Esophagus muscularis mucosa (tissue), 4 donors: ENCODE results near the gene SLC51B. TPM values are rescaled to one million over a fixed set of nuclear protein-coding genes. Genes with fewer than 3 reads are reported as not detected.

Experiments used
- DNase-seq: peaks from one replicate; pipeline ENCODE4 v3.0.0-alpha.2; 2017; ENCODE audit errors: extremely low spot score
- H3K27ac ChIP-seq, 4 donors: fragments of 200-600 bp; sonication (generic); replicated peaks in 1 of 4; 1 replicate in 3 of 4; 2 replicates in 1 of 4; pipeline ENCODE4 v1.5.1; 2016 to 2019; ENCODE audit warnings: mild to moderate bottlenecking in 1 of 4
- H3K27me3 ChIP-seq, 4 donors: fragments of 200-600 bp; sonication (generic); one replicate each; pipeline versions ENCODE4 v1.5.1 to v1.6.0; 2016 to 2019
- H3K36me3 ChIP-seq, 4 donors: fragments of 200-600 bp; sonication (generic); one replicate each; pipeline ENCODE4 v1.5.1; 2016 to 2019
- H3K4me1 ChIP-seq, 4 donors: fragments of 200-600 bp; sonication (generic); one replicate each; pipeline ENCODE4 v1.5.1; 2016 to 2019
- H3K4me3 ChIP-seq, 4 donors: fragments of 200-600 bp; sonication (generic); 1 replicate in 2 of 4; 2 replicates in 2 of 4; pipeline ENCODE4 v1.5.1; 2016 to 2019; ENCODE audit warnings: mild to moderate bottlenecking in 4 of 4, moderate library complexity in 1 of 4
- H3K9me3 ChIP-seq, 4 donors: fragments of 200-600 bp; sonication (generic); 1 replicate in 3 of 4; 2 replicates in 1 of 4; pipeline ENCODE4 v1.5.1; 2016 to 2019
- CTCF ChIP-seq, 3 experiments: fragments of 200-600 bp in 2 of 3; fragments of 450-650 bp in 1 of 3; sonication (generic) in 2 of 3; IDR thresholded peaks; one replicate each; pipeline ENCODE4 v1.5.1; 2017 to 2019; ENCODE audit warnings: antibody characterized with exemption in 3 of 3, mild to moderate bottlenecking in 2 of 3, moderate library complexity in 1 of 3
- EP300 ChIP-seq: sonication (generic); formaldehyde crosslinking; IDR thresholded peaks from one replicate; pipeline ENCODE4 v1.6.1; 2017; ENCODE audit warnings: antibody characterized with exemption
- POLR2A ChIP-seq: fragments of 450-650 bp; IDR thresholded peaks from one replicate; pipeline ENCODE4 v1.6.1; 2017; ENCODE audit warnings: antibody characterized with exemption, moderate library complexity, mild to moderate bottlenecking, low read depth
- POLR2AphosphoS5 ChIP-seq, 2 donors: sonication (generic); formaldehyde crosslinking; IDR thresholded peaks; one replicate each; pipeline ENCODE4 v1.6.1; 2017; ENCODE audit warnings: antibody characterized with exemption in 2 of 2
- WGBS: methylation state at CpG from one replicate; pipeline ENCODE4 v1.1.5; 2018; 5-methylcytosine and 5-hydroxymethylcytosine counted together
- intact Hi-C: fragments of 100-400 bp; cut with DNase I; formaldehyde crosslinking; loops from one replicate; pipeline ENCODE4 v1.15.1; 2023
- total RNA-seq, 4 donors: library from RNA; depleted of rRNA; stranded (reverse); fragments of >200 nt; gene quantifications; one replicate each; pipeline versions ENCODE4 v1.1.0 to v1.2.1, GENCODE V29; 2016

The SLC51B gene
- total RNA-seq, 4 donors from 2014 or later = not detected

- intact Hi-C loops = loop anchor here (1.0 kb wide), 1 partner anchor 71 kb away; no protein-coding TSS in a partner anchor
- Histone ChIP-seq H3K9me3 (no peaks in the 10 kb centered on the region), H3K4me3 (no peak overlapping the region), H3K27me3 (no peaks in the 10 kb centered on the region), H3K27ac (no peak overlapping the region), H3K36me3 (peaks cover 9 to 70% (median 54%) of the 10 kb centered on the region in 4 donors), H3K4me1 (peaks cover 0 to 18% (median 17%) of the 10 kb centered on the region in 4 donors)
- no peak for DNase-seq
- TF ChIP-seq POLR2A = no peak
- TF ChIP-seq CTCF (IDR thresholded peaks at IDR 0.05) = no peak
- no peak for TF ChIP-seq EP300
- TF ChIP-seq POLR2AphosphoS5 (IDR thresholded peaks at IDR 0.05) = no peak
- 100% methylated on average over 3 of the region's 3 CpGs for WGBS
Measured at GRCh38 chr15:65102912-65103311, 57.7 kb downstream of the SLC51B start.

Other genes starting within 250 kb of the SLC51B start
- gene PIF1, start 219.7 kb upstream of the SLC51B start, total RNA-seq = 1 to 10 TPM in 3 of 4 donors, under 1 TPM in 1; 0.78 to 4.4 (median 2.0) TPM
- gene PLEKHO2, start 203.5 kb upstream of the SLC51B start, total RNA-seq = 100 to 1,000 TPM in 1 of 4 donors, 10 to 100 TPM in 3; 41.5 to 103 (median 51.2) TPM
- 10 to 100 TPM in 3 of 4 donors, 1 to 10 TPM in 1; 10.0 to 14.7 (median 11.0) TPM for gene ANKDD1A, start 133.5 kb upstream of the SLC51B start, total RNA-seq
- gene SPG21, start 55.5 kb upstream of the SLC51B start, total RNA-seq = 10 to 100 TPM; 83.5 to 96.7 (median 90.8) TPM
- gene MTFMT, start 15.7 kb upstream of the SLC51B start, total RNA-seq = 10 to 100 TPM; 26.3 to 29.9 (median 29.4) TPM
- 100 to 1,000 TPM; 123 to 216 (median 198) TPM for gene RASL12, start 22.6 kb downstream of the SLC51B start, total RNA-seq
- gene KBTBD13, start 31.4 kb downstream of the SLC51B start, total RNA-seq = under 1 TPM in 1 of 4 donors, not detected in 3; 0.17 TPM
- 1 to 10 TPM; 1.2 to 7.5 (median 2.2) TPM for gene UBAP1L, start 69.8 kb downstream of the SLC51B start, total RNA-seq
- 10 to 100 TPM; 24.2 to 33.4 (median 25.5) TPM for gene PDCD7, start 88.4 kb downstream of the SLC51B start, total RNA-seq
- 10 to 100 TPM; 37.4 to 53.2 (median 39.8) TPM for gene CLPX, start 140.0 kb downstream of the SLC51B start, total RNA-seq
- 100 to 1,000 TPM in 2 of 4 donors, 10 to 100 TPM in 2; 40.4 to 166 (median 93.8) TPM for gene CILP, start 166.1 kb downstream of the SLC51B start, total RNA-seq
- 10 to 100 TPM; 11.2 to 19.0 (median 14.6) TPM for gene PARP16, start 241.5 kb downstream of the SLC51B start, total RNA-seq